ENCODE results near the gene BCL7A. TPM values are rescaled to one million over a fixed set of nuclear protein-coding genes. Genes with fewer than 3 reads are reported as not detected.

BCL7A gene
- polyA plus RNA-seq, 1 of the 3 experiments (the other 2 are of a cell fraction) = 34.0 TPM

- Histone ChIP-seq H3F3A (replicated peaks; ENCODE audit: insufficient read depth) (peaks cover 3% of the 10 kb centered on the region), H3K27me3 (ENCODE audit: insufficient read depth) (no peaks in the 10 kb centered on the region), H3K27ac (ENCODE audit: low read depth in 2 of 2, low read length in 1 of 2) (no peak overlapping the region), H3K36me3 (replicated peaks in 1 of 2; ENCODE audit: control insufficient read depth in 1 of 2, insufficient read depth in 2 of 2, low read length in 1 of 2) (no peaks in the 10 kb centered on the region), H2AFZ (ENCODE audit: low read depth) (no peak overlapping the region), H4K20me1 (ENCODE audit: insufficient read depth) (peaks cover 60% of the 10 kb centered on the region), H3K4me2 (peak overlapping the region; percentile 30; the same call in 1 of the 2 replicates), H3K4me3 (ENCODE audit: low read depth in 2 of 2, low read length in 1 of 2) (no peak overlapping the region), H3K9ac (no peak overlapping the region), H3K79me2 (ENCODE audit: insufficient read depth) (peaks cover 99% of the 10 kb centered on the region), H3K9me2 (no peaks in the 10 kb centered on the region), H3K9me3 (no peaks in the 10 kb centered on the region), H3K4me1 (ENCODE audit: control insufficient read depth in 1 of 2, insufficient read depth in 2 of 2, low read depth in 1 of 2, low read length in 1 of 2) (peaks cover 9 to 20% of the 10 kb centered on the region in 2 experiments; a peak in 2 of 4 replicates)
- 94% methylated on average over 23 of the region's 23 CpGs for WGBS (ENCODE audit: low lambda C conversion rate)
- ChIA-PET CTCF (interaction anchor here (1.1 to 2.0 kb wide), 4 partner anchors 9 to 161 kb away, joined by 3 to 8 read pairs (median 4); no protein-coding TSS in a partner anchor), POLR2A (no interaction called here)
- DNase-seq = no peak
- TF ChIP-seq RXRA (IDR thresholded peaks at IDR 0.05; ENCODE audit: borderline replicate concordance, low read depth) = no peak
- no peak for TF ChIP-seq GABPA (IDR thresholded peaks at IDR 0.05; ENCODE audit: low read depth)
- no peak for TF ChIP-seq EP300 (IDR thresholded peaks at IDR 0.05; ENCODE audit: borderline replicate concordance in 1 of 2, low read depth in 1 of 2, low read length in 1 of 2)
- TF ChIP-seq, protein P1, sequence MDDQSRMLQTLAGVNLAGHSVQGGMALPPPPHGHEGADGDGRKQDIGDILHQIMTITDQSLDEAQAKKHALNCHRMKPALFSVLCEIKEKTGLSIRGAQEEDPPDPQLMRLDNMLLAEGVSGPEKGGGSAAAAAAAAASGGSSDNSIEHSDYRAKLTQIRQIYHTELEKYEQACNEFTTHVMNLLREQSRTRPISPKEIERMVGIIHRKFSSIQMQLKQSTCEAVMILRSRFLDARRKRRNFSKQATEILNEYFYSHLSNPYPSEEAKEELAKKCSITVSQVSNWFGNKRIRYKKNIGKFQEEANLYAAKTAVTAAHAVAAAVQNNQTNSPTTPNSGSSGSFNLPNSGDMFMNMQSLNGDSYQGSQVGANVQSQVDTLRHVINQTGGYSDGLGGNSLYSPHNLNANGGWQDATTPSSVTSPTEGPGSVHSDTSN (IDR thresholded peaks at IDR 0.05) = no peak
- TF ChIP-seq CHD2 (IDR thresholded peaks at IDR 0.05; ENCODE audit: low read length, partially characterized antibody) = no peak
- no peak for TF ChIP-seq TAF1 (IDR thresholded peaks at IDR 0.05; ENCODE audit: borderline replicate concordance, low read depth, low read length)
- no peak for TF ChIP-seq MEF2A (IDR thresholded peaks at IDR 0.05; ENCODE audit: borderline replicate concordance, low read depth)
- TF ChIP-seq, protein P2, sequence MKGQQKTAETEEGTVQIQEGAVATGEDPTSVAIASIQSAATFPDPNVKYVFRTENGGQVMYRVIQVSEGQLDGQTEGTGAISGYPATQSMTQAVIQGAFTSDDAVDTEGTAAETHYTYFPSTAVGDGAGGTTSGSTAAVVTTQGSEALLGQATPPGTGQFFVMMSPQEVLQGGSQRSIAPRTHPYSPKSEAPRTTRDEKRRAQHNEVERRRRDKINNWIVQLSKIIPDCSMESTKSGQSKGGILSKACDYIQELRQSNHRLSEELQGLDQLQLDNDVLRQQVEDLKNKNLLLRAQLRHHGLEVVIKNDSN (IDR thresholded peaks at IDR 0.05; ENCODE audit: borderline replicate concordance, low read depth) = no peak
- no peak for TF ChIP-seq YY1 (IDR thresholded peaks at IDR 0.05; ENCODE audit: low read depth)
- no peak for TF ChIP-seq MXI1 (IDR thresholded peaks at IDR 0.05; ENCODE audit: low read depth, low read length)
- TF ChIP-seq, protein P3, sequence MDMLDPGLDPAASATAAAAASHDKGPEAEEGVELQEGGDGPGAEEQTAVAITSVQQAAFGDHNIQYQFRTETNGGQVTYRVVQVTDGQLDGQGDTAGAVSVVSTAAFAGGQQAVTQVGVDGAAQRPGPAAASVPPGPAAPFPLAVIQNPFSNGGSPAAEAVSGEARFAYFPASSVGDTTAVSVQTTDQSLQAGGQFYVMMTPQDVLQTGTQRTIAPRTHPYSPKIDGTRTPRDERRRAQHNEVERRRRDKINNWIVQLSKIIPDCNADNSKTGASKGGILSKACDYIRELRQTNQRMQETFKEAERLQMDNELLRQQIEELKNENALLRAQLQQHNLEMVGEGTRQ (IDR thresholded peaks at IDR 0.05; ENCODE audit: borderline replicate concordance, low read depth, low read length) = no peak
- TF ChIP-seq, protein P4, sequence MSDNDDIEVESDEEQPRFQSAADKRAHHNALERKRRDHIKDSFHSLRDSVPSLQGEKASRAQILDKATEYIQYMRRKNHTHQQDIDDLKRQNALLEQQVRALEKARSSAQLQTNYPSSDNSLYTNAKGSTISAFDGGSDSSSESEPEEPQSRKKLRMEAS (IDR thresholded peaks at IDR 0.05; ENCODE audit: low read depth) = no peak
- no peak for TF ChIP-seq JUND (IDR thresholded peaks at IDR 0.05)
- TF ChIP-seq NRF1 (IDR thresholded peaks at IDR 0.05; ENCODE audit: low read depth, low read length) = no peak
- TF ChIP-seq ELF1 (IDR thresholded peaks at IDR 0.05) = no peak
- TF ChIP-seq FOXJ3 (CRISPR knock-in tag; IDR thresholded peaks at IDR 0.05) = no peak
- no peak for TF ChIP-seq EZH2phosphoT487 (IDR thresholded peaks at IDR 0.05; ENCODE audit: borderline replicate concordance, low read depth)
- TF ChIP-seq FOSL2 (IDR thresholded peaks at IDR 0.05; ENCODE audit: borderline replicate concordance, low read depth) = no peak
Measured at GRCh38 chr12:122028905-122029560, 7.3 kb downstream of the BCL7A start.
